Stimulated activated CD8-positive, alpha-beta memory T cell treated with anti-CD3 and anti-CD28 coated beads, Interleukin-4, amount 100 ng/mL, for 24 hours (primary cell): ENCODE data around the gene PCGF3.
"Not testable (repeated sequence)": the region's sequence is repeated elsewhere in the genome, so short reads cannot be mapped to it uniquely, and the experiment has no call there.

Experiments used
- DNase-seq: peaks from one replicate; pipeline ENCODE4 v3.0.0-alpha.2; 2020; ENCODE audit warnings: low read depth

PCGF3 gene

GRCh38 chr4:742742-743311 is 37.2 kb downstream of the PCGF3 start:
- peak; percentile 64 for DNase-seq

- no peak for DNase-seq
These were observed 38.0 kb downstream of the PCGF3 start for GRCh38 chr4:743463-744211.

- DNase-seq: no peak
These were observed 38.7 kb downstream of the PCGF3 start for GRCh38 chr4:744212-744841.

GRCh38 chr4:747546-748170 is 42.0 kb downstream of the PCGF3 start:
- no peak for DNase-seq

- no peak for DNase-seq
These were observed 42.8 kb downstream of the PCGF3 start for GRCh38 chr4:748461-748860.

- DNase-seq: no peak
These were observed 44.4 kb downstream of the PCGF3 start for GRCh38 chr4:749698-750666.

- DNase-seq: no peak
These were observed 46.0 kb downstream of the PCGF3 start for GRCh38 chr4:751676-752075.

GRCh38 chr4:752196-752861 is 46.7 kb downstream of the PCGF3 start:
- no peak for DNase-seq

- DNase-seq: not testable (repeated sequence)
These were observed 47.6 kb downstream of the PCGF3 start for GRCh38 chr4:753186-753585.

- DNase-seq: no peak
These were observed 48.8 kb downstream of the PCGF3 start for GRCh38 chr4:754221-755120.

GRCh38 chr4:757111-757510 is 51.5 kb downstream of the PCGF3 start:
- DNase-seq: no peak

- DNase-seq: not testable (repeated sequence)
These were observed 54.2 kb downstream of the PCGF3 start for GRCh38 chr4:759810-760209.

GRCh38 chr4:760616-761015 is 55.0 kb downstream of the PCGF3 start:
- no peak for DNase-seq

GRCh38 chr4:761086-761485 is 55.5 kb downstream of the PCGF3 start:
- no peak for DNase-seq

GRCh38 chr4:761739-762138 is 56.1 kb downstream of the PCGF3 start:
- DNase-seq: no peak

GRCh38 chr4:762211-763190 is 56.9 kb downstream of the PCGF3 start:
- DNase-seq: no peak

- DNase-seq: no peak
These were observed 57.7 kb downstream of the PCGF3 start for GRCh38 chr4:763191-763810.

- no peak for DNase-seq
These were observed 58.3 kb downstream of the PCGF3 start for GRCh38 chr4:763922-764321.
